ENCODE measurements around the gene NCK2.

DNA sequence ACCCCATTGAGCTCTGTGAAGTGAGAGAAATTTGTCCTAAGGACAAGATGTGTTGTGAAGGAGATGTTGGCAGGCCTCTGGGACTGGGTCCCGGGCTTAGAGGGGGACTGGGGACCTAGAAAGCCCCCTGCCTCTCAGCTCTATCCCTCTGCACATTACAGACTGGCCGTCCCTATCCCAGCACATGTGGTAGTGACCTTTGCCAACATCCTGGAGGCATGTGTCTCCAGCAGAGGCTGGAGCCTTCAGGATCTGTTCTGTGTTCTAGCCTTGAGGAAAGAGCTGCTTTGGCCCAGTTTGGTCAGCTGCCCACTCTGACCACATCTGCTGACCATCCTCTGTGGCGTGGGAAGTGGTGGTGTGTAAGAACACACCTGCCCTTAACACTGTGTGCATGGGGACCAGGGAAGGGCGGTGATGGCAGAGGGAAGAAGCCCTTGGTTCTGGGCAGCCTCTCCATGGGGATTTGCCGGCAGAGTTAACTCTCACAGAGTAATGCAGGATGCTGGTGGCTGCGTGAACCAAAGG lies 33.4 kb downstream of the NCK2 start:
- TF ChIP-seq POLR2A (IDR thresholded peaks at IDR 0.05; ENCODE audit: low read depth, low read length) (no peak), POU2F2 (IDR thresholded peaks at IDR 0.05; ENCODE audit: low read depth, low read length) (no peak), POLR2AphosphoS5 (IDR thresholded peaks at IDR 0.05; ENCODE audit: low read depth, low read length) (no peak), SPI1 (IDR thresholded peaks at IDR 0.05; ENCODE audit: low read depth, low read length) (no peak), TAF1 (IDR thresholded peaks at IDR 0.05; ENCODE audit: low read depth, low read length) (no peak), PAX5 (IDR thresholded peaks at IDR 0.05; ENCODE audit: insufficient read depth, low read length, severe bottlenecking) (no peak)

Data from GM12891 (cell line).